ENCODE measurements around the gene STX10. TPM values are rescaled to one million over a fixed set of nuclear protein-coding genes. Genes with fewer than 3 reads are reported as not detected.
A peak's percentile ranks its signal among the peaks of the same experiment; 100 is the strongest.

Gene STX10
- total and polyA plus RNA-seq, 9 of the 15 experiments (the other 6 are each of a cell fraction or from before 2014, with no cell fraction given): 0.51 to 66.3 (median 31.0) TPM

GRCh38 chr19:13097463-13098258, 52.5 kb downstream of the STX10 start (continued):
- TF ChIP-seq, protein P1, sequence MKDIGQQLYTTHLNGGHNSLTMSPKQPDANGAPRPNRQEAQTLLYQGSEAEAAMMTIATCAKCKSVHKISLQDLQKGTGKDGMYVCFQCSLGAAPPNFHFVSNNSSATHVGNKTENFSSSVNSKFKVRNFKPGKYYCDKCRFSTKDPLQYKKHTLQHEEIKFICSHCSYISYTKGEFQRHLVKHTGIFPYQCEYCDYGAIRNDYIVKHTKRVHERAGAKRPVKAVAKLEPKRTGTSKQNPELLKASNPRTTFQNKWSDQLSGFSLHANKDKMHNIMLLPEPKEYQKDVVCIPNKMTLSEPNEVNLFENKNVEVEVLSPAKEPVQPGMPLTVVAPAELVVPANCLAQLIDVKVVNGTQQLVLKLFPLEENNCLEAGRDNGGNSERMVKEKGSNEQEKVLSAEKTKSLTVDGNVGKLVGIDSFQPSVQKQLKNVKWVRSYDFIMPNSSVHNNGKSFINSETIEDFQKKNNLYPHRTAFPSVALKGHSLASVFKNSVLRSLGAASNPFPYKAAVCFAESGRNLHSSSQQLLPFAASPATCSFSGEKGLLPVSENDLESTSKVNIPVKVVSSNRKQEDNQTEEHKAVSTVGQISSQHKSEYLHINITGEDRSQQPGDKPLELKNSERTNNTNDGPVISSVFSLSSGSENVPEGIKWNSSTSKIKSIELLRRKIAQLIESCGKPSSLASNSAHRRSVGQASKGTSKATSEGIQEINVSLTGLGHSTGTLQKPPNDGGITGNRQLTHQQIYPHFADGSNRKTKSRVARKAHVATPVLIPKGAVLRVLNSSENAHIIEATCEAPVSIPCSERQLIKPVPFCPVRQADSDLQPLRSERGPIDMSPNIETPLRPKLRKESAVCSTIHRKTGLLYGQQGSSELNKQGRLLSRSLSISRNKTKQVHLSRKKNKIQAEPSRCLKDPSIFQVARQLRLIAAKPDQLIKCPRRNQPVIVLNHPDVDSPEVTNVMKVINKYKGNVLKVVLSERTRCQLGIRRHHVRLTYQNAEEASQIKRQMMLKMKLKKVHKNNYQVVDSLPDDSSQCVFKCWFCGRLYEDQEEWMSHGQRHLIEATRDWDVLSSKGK (CRISPR knock-in tag; IDR thresholded peaks at IDR 0.05): peak; percentile 24; the same call in 1 of the 2 replicates
- peak; percentile 95 for TF ChIP-seq HMGN3 (IDR thresholded peaks at IDR 0.05; ENCODE audit: borderline replicate concordance, extremely low read depth, insufficient read length, low read depth, low read length)
- TF ChIP-seq ZNF696 (CRISPR knock-in tag; conservative IDR thresholded peaks at IDR 0.05): 0 out of 2 replicates have a peak, but pooled peaks have one; percentile 74
- TF ChIP-seq ZNF766 (CRISPR knock-in tag; conservative IDR thresholded peaks at IDR 0.05): peak; percentile 36; the same call in 1 of the 2 replicates
- peak; percentile 72; the same call in 1 of the 2 replicates for TF ChIP-seq ZSCAN32 (CRISPR knock-in tag; IDR thresholded peaks at IDR 0.05)
- TF ChIP-seq CAMTA2 (CRISPR knock-in tag; conservative IDR thresholded peaks at IDR 0.05): peak; percentile 96; the same call in 1 of the 2 replicates
- peak; percentile 53; the same call in 1 of the 2 replicates for TF ChIP-seq MGA (IDR thresholded peaks at IDR 0.05)
- TF ChIP-seq, protein P2, sequence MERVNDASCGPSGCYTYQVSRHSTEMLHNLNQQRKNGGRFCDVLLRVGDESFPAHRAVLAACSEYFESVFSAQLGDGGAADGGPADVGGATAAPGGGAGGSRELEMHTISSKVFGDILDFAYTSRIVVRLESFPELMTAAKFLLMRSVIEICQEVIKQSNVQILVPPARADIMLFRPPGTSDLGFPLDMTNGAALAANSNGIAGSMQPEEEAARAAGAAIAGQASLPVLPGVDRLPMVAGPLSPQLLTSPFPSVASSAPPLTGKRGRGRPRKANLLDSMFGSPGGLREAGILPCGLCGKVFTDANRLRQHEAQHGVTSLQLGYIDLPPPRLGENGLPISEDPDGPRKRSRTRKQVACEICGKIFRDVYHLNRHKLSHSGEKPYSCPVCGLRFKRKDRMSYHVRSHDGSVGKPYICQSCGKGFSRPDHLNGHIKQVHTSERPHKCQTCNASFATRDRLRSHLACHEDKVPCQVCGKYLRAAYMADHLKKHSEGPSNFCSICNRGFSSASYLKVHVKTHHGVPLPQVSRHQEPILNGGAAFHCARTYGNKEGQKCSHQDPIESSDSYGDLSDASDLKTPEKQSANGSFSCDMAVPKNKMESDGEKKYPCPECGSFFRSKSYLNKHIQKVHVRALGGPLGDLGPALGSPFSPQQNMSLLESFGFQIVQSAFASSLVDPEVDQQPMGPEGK (CRISPR knock-in tag; IDR thresholded peaks at IDR 0.05; ENCODE audit: borderline replicate concordance): peak; percentile 89

Measured in K562 (cell line).